ENCODE measurements around the gene FRMD4B.

GRCh38 chr3:69143612-69144011 is 242.3 kb downstream of the FRMD4B start:
- TF ChIP-seq EZH2phosphoT487 (IDR thresholded peaks at IDR 0.05; ENCODE audit: insufficient read depth, low read depth) (no peak), EZH2 (IDR thresholded peaks at IDR 0.05; ENCODE audit: insufficient read depth, poor library complexity, severe bottlenecking) (no peak)
